Activated T-cell treated with anti-CD3 and anti-CD28 coated beads, Interleukin-2, amount 50 U/mL, for 24 hours (primary cell): ENCODE data around the gene THTPA.

Experiments
- DNase-seq: peaks from one replicate; pipeline ENCODE4 v3.0.0-alpha.2; 2020
- H3K27ac Mint-ChIP-seq: 2 replicates; pipeline ENCODE4 v1.8.0; 2020; ENCODE audit warnings: mild to moderate bottlenecking, mixed read lengths
- H3K27me3 Mint-ChIP-seq: 2 replicates; pipeline ENCODE4 v1.8.0; 2020; ENCODE audit warnings: mixed read lengths
- H3K36me3 Mint-ChIP-seq: 2 replicates; pipeline ENCODE4 v1.8.0; 2020; ENCODE audit warnings: low read depth, mixed read lengths
- H3K4me1 Mint-ChIP-seq: 2 replicates; pipeline ENCODE4 v1.8.0; 2020; ENCODE audit warnings: low read depth, mixed read lengths
- H3K4me3 Mint-ChIP-seq: 2 replicates; pipeline ENCODE4 v1.8.0; 2020; ENCODE audit warnings: mild to moderate bottlenecking, moderate library complexity, mixed read lengths
- H3K9me3 Mint-ChIP-seq: 2 replicates; pipeline ENCODE4 v1.8.0; 2020; ENCODE audit warnings: mixed read lengths

Gene THTPA, protein sequence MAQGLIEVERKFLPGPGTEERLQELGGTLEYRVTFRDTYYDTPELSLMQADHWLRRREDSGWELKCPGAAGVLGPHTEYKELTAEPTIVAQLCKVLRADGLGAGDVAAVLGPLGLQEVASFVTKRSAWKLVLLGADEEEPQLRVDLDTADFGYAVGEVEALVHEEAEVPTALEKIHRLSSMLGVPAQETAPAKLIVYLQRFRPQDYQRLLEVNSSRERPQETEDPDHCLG

DNA sequence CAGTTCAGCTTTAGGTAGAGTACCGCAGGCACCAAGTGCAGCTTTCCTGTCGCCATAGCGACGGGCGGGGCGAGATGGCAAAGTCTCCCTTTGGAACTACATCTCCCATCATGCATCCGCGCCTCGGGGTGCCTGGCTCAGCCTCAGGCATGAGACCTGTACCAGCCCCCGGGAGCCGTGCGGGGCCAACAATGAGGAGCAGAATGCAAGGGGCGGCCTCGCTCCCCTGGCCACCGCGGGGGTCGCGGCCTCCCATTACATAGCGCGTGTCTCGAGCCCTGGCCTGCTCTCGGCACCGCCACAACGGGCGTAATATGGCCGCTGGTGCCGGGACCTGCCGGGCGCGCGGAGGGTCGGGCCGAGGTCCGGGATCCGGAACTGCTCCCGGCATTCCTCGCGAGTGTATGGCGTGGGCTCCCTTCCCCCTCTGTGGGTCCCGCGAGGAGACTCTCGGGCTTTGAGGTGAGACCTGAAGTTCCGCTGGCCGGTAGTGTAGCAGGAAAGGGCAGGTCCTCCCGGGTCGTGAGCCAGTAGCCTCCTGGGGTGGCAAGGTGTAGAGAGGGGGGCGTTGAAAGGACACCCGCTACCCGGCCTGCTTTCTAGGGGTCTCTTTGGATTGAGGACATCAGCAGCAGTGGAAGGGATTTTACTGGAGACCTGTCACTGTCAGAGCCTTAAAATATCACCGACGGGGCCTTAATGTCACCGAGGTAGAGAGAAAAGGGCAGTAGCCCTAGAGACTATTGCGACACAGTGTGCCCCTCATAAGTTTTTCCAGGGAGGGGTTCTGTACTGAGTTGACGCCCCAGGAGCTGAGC, at the start of gene THTPA:
THTPA (plus strand) TSS at position 390 of the 818 bp plus-strand sequence. CDS start 487 bp downstream, outside the sequence.
- Mint-ChIP-seq H3K4me1 (peaks cover 47% of the 10 kb centered on the region), H3K27ac (peak within 1 kb of the TSS; percentile 98), H3K27me3 (no peaks in the 10 kb centered on the region), H3K4me3 (peak within 1 kb of the TSS; percentile 96), H3K9me3 (no peaks in the 10 kb centered on the region), H3K36me3 (peaks cover 51% of the 10 kb centered on the region)
- DNase-seq, result peak; percentile 94

DNA sequence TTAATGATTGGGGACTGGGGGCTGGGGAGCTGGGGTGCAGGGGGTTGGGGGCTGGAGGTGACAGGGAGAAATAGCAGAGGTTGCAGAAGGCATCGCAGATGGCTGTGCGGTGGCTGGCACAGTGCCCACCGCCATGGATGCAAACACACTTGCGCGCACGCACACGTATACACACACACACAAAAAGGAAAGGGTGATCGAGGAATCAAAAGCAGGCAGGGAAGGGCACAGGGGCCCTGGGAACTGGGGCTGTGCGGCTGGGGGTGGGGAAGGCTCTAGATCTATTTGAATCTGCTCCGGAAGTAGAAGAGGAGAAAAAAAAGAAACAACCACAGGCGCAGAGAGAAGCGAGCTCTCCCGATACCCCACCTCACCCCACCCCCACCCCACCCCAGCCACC, 43.9 kb upstream of the THTPA start:
- no peaks in the 10 kb centered on the region for H3K36me3 Mint-ChIP-seq

GRCh38 chr14:23513005-23513817, 42.9 kb upstream of the THTPA start:
- Mint-ChIP-seq H3K4me1 (peaks cover 6% of the 10 kb centered on the region), H3K4me3 (no peak overlapping the region), H3K36me3 (no peaks in the 10 kb centered on the region), H3K9me3 (no peaks in the 10 kb centered on the region), H3K27me3 (no peaks in the 10 kb centered on the region), H3K27ac (no peak overlapping the region)
- DNase-seq, result no peak

More for the DNA sequence above, 43.9 kb upstream of the THTPA start:
- peak; percentile 36 for DNase-seq
- H3K4me3 Mint-ChIP-seq, result peak overlapping the region; percentile 51
- H3K27me3 Mint-ChIP-seq, result no peaks in the 10 kb centered on the region
- peaks cover 6% of the 10 kb centered on the region for H3K4me1 Mint-ChIP-seq
- H3K9me3 Mint-ChIP-seq, result no peaks in the 10 kb centered on the region
- H3K27ac Mint-ChIP-seq, result peak overlapping the region; percentile 70

GRCh38 chr14:23513818-23514643, 42.0 kb upstream of the THTPA start:
- no peak overlapping the region for H3K4me3 Mint-ChIP-seq
- H3K9me3 Mint-ChIP-seq, result no peaks in the 10 kb centered on the region
- no peaks in the 10 kb centered on the region for H3K36me3 Mint-ChIP-seq
- DNase-seq, result no peak
- peaks cover 6% of the 10 kb centered on the region for H3K4me1 Mint-ChIP-seq
- H3K27ac Mint-ChIP-seq, result no peak overlapping the region
- no peaks in the 10 kb centered on the region for H3K27me3 Mint-ChIP-seq

- Mint-ChIP-seq H3K27me3 (no peaks in the 10 kb centered on the region), H3K9me3 (no peaks in the 10 kb centered on the region), H3K27ac (no peak overlapping the region), H3K4me1 (peaks cover 6% of the 10 kb centered on the region), H3K4me3 (no peak overlapping the region), H3K36me3 (no peaks in the 10 kb centered on the region)
- DNase-seq, result no peak
Observed at GRCh38 chr14:23514644-23514957, 41.5 kb upstream of the THTPA start.

DNA sequence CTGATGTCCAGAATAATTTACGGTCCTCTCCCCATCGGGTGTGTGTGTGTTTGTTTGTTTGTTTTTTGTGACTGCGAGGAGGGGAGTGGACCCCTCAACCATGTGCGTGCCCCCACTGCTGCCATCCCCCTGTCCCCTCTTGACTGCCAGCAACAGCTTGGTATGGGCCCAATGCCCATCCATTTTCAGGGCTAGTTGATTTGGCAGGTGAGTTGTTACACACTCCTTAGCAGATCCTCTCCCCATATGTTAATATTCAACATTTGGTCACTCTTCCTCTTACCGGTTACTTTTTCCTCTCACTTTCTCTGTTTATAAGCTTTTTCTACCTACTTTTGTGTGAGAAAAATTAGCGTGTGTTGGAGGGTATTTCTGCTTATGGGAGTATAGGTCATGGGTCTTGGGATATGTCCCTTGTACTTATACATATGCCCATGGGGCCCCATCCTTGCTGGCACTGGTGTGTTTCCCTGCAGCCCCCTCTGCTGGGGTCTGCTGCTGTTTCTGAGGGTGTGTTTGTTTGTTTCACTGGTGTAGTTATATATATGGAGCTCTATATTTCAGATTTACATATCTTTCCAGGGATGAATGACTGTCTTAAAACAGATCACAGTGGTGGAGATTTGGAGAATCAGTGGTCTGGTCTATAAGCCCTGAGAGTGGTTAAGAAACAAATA, 38.3 kb upstream of the THTPA start:
- H3K4me1 Mint-ChIP-seq, result no peaks in the 10 kb centered on the region
- H3K36me3 Mint-ChIP-seq, result no peaks in the 10 kb centered on the region
- no peaks in the 10 kb centered on the region for H3K9me3 Mint-ChIP-seq
- DNase-seq, result no peak
- no peak overlapping the region for H3K27ac Mint-ChIP-seq
- no peak overlapping the region for H3K4me3 Mint-ChIP-seq
- no peaks in the 10 kb centered on the region for H3K27me3 Mint-ChIP-seq

- Mint-ChIP-seq H3K4me3 (no peak overlapping the region), H3K9me3 (no peaks in the 10 kb centered on the region), H3K27me3 (no peaks in the 10 kb centered on the region), H3K4me1 (no peaks in the 10 kb centered on the region), H3K27ac (no peak overlapping the region), H3K36me3 (no peaks in the 10 kb centered on the region)
- no peak for DNase-seq
Observed at GRCh38 chr14:23518709-23519108, 37.4 kb upstream of the THTPA start.

DNA sequence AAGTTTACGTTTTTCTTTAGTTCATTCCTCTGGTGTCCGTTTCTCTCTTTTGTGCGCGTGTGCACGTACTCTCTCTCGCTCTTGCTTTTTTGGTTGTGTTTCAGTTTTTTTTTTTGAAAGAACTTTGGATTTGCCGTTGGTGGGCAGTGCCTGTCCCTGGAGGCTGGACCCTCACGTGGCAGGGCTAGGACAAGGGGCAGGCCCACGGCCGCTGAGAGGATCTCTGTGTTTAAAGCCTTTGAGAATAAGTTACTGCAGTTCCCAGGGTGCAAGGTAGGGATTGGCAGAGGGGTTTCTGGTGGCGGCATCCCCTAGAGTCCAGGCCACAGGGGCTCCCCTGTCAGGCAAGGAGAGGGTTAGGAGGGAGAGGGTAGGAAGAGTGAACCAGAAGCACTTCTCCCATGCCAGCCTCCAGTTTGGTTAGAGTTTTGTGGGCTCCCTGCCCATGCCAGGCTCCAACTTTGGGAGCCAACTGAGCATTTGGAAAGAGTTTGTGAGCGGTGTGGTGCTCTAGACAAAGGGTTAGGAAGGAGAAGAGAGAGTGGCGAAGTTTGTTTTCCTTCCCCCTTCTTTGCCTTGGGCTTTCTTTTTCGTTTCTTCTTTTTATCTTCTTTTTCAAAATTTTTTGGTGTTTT, 35.1 kb upstream of the THTPA start:
- no peaks in the 10 kb centered on the region for H3K4me1 Mint-ChIP-seq
- H3K27ac Mint-ChIP-seq, result no peak overlapping the region
- H3K4me3 Mint-ChIP-seq, result no peak overlapping the region
- H3K27me3 Mint-ChIP-seq, result no peaks in the 10 kb centered on the region
- H3K36me3 Mint-ChIP-seq, result no peaks in the 10 kb centered on the region
- no peak for DNase-seq
- H3K9me3 Mint-ChIP-seq, result no peaks in the 10 kb centered on the region

DNA sequence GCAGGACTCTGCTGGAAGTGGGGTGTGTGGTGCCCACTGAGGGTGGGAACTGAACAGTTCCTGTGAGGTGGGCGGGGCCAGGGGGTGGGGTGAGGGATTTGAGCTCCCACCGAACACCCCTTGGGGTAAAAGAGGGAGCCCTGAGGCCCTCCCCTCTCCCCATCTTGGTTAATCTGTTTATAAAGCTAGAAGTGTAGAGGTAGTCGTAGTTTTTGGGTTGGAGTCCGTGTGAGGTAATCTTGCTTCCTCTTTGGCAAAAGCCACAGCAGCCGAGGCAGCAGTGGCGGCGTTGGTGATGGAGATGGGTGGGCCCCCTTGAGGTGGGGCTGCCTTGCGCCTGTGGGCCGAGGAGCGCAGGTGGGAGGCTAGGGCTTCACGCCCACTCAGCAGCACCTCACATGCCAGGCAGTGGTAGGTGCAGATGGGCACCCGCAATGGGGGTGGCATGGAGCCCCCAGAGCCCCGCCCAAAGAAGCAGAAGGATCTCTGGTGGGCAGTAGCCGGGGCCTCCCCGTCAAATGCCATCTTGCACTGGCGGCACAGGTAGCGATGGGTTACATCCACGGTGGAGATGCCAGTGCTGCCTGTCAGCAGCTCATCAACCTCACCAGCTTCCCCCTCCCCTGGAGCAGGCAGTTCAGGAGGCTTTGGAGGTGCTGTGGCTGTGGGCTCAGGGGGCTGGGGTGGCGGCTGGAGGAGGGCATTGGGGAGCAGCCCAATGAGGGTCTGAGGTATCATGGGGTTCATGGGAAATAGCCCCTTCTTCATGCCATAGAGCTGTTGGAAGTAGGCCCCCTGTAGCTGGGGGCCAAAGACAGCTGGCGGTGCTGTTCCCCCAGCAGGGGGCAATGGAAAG, 34.1 kb upstream of the THTPA start:
- no peaks in the 10 kb centered on the region for H3K36me3 Mint-ChIP-seq
- no peak overlapping the region for H3K27ac Mint-ChIP-seq
- H3K4me3 Mint-ChIP-seq, result no peak overlapping the region
- no peak for DNase-seq
- no peaks in the 10 kb centered on the region for H3K4me1 Mint-ChIP-seq
- no peaks in the 10 kb centered on the region for H3K27me3 Mint-ChIP-seq
- H3K9me3 Mint-ChIP-seq, result no peaks in the 10 kb centered on the region

DNA sequence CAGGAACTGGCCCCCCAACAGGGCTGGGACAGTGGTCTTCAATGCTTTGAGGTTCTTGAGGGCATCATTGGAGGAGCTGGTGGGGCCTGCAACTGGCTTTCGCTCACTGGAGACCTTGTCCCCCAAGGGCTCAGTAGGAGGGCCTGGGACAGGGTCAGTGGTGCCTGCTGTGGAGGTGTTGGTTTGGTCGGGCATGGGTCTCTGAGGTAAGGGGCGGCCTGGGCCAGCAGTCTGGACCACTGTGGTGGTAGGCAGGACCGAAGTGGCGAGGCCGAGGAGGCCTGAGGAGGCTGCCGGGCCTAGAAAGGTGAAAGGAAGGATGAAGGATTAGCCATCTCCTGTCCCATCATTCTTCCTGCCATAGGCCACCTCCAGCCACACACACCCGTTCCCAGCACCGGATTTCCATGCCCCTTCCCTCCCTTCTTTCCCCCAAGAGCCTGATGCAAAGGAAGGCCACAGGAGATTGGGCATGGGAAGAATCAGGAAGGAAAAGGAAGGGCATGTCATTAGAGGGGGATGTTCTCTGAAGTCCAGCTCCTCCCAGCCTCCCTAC, 33.4 kb upstream of the THTPA start:
- Mint-ChIP-seq H3K9me3 (no peaks in the 10 kb centered on the region), H3K36me3 (no peaks in the 10 kb centered on the region), H3K27ac (no peak overlapping the region), H3K4me3 (no peak overlapping the region), H3K4me1 (no peaks in the 10 kb centered on the region), H3K27me3 (no peaks in the 10 kb centered on the region)
- DNase-seq, result no peak

- Mint-ChIP-seq H3K4me3 (no peak overlapping the region), H3K36me3 (no peaks in the 10 kb centered on the region), H3K27me3 (no peaks in the 10 kb centered on the region), H3K27ac (no peak overlapping the region), H3K9me3 (no peaks in the 10 kb centered on the region), H3K4me1 (no peaks in the 10 kb centered on the region)
- DNase-seq, result no peak
Observed at GRCh38 chr14:23523229-23524016, 32.6 kb upstream of the THTPA start.

DNA sequence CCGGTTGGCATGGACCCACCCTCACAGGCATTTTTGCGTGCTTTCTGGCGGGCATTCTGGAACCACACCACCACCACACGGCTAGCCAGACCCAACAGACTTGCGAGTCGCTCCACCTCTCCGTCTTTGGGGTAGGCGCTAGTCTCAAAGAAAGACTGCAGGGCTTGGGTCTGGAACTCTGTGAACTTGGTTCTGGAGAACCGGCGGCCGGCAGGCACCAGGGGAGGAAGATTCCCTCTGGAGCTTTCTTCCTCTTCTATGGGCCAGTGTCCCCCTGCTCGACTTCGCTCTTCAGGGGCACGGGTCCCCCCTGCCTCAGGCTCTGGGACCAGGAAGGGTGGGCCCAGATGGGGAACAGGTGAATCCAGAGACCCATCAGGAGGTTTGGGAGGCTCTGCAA, 31.1 kb upstream of the THTPA start:
- DNase-seq, result no peak
- no peaks in the 10 kb centered on the region for H3K36me3 Mint-ChIP-seq

More for the DNA sequence above, 31.1 kb upstream of the THTPA start:
- Mint-ChIP-seq H3K27ac (no peak overlapping the region), H3K9me3 (no peaks in the 10 kb centered on the region), H3K27me3 (no peaks in the 10 kb centered on the region), H3K4me1 (no peaks in the 10 kb centered on the region), H3K4me3 (no peak overlapping the region)
